ENCODE results near the gene CUEDC2.

The CUEDC2 gene

GRCh38 chr10:102395400-102396316 lies 36.7 kb downstream of the CUEDC2 start, which contains the start of gene NFKB2:
Gene NFKB2 (plus strand): TSS chr10:102395705. CDS start chr10:102395960, 255 bp downstream.
- DNase-seq, result peak; percentile 92

GRCh38 chr10:102394801-102395399 lies 37.5 kb downstream of the CUEDC2 start:
- DNase-seq, result peak; percentile 54

DNA sequence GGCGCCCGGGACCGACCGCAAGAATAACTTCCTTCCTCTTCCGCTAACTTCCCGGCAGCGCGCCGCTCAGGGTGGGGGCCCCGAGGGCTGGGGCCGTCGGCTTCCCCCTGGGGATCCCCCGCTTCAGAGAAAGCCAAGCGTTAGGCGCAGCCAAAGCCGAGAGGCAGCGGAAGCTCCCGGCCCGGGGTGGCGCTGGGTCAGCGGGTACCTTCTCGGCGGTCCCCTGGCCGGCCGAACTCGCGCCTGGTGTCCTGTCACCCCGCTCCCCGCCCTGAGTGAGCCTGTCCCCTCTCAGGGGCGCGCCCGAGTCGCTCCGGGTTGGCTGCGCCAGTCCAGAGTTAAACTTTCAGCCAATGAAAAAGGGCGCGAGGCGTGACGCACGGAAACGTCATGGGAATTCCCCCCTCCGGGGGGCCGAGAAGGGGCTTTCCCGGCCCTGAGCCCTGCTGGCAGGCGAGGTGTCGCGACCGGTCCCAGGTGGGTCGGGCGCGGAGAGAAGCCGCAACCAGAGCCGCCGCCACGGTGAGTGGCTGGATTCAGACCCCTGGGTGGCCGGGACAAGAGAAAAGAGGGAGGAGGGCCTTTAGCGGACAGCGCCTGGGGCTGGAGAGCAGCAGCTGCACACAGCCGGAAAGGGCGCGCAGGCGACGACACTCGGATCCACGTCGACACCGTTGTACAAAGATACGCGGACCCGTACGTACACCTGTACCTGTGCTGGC lies 38.1 kb downstream of the CUEDC2 start:
- peak; percentile 98 for DNase-seq

- DNase-seq, result no peak
These were observed 38.8 kb downstream of the CUEDC2 start for GRCh38 chr10:102393411-102394078.

GRCh38 chr10:102392306-102392705 lies 40.1 kb downstream of the CUEDC2 start:
- no peak for DNase-seq

DNA sequence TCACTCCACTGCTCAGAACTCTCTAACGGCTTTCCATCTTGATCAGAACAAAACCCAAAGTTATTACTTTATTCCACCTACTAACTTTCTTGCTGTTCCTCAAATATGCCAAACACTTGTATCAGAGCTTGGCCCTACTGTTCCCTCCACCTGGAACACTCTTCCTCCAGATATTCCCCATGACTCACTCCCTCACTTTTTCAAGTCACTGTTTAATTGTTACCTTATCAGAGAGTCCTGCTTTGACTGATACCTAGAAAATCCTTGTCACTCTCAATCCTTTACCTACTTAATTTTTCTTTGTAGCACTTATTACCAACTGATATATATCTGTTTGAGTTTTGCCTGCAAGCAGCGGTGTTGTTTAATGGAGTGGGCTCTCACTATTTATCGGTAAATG lies 42.5 kb downstream of the CUEDC2 start:
- DNase-seq, result no peak

DNA sequence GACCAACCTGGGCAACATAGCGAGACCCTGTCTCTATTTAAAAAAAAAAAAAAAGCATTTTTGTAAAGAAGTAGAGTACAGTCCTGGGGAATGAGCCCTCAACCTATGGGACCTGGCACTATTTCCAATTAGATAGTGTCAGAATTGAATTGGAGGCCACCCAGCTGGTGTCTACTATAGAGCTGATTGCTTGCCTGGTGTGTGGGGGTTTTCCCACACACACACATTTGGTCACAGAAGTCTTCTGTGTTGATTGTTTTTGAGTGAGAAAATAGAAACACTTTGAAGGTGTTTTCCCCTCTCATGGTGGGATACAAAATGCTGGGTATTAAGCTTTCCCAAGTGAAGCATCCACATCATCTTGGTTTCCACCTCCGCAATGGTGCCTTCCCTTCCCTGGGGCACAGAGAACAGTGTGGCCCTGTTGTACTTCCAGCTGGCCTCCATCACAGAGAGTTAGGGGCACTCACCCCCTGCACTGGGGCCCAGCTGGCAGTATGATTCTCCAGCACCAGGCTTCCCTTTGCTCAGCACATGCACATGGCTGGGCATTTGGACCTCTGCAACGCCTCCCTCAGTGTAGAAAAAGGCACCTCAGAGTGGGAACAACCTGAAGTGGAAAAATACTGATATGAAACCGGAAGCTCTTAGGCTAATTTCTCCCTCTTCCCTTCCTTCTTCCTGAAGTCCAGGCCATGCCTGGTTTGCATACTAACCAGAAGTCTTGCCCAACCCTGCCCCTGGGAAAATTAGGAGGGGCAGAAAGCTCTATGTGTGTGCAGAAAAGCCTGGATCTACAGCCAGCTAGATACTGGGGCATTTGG lies 47.6 kb downstream of the CUEDC2 start:
- DNase-seq, result no peak

- DNase-seq, result no peak
These were observed 48.3 kb downstream of the CUEDC2 start for GRCh38 chr10:102384053-102384452.

DNA sequence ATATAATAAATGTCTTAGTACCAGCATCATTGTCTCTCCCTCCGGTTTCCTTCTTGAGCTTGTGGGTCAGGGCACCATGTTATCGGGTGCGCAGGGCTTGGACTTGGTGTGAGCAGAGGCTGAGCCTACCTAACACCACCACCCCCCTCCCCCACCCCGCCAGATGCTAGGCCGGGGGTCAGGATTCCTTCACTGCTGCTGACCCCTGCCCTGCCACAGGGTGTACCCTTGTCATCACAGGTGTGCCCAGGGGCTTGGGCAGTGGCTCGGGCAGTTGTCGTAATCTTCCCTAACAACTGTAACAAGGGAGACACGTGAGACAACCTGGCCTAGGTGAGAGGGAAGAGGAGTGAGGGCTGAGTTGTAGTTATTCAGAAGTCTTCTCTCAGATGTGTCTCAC lies 49.5 kb downstream of the CUEDC2 start:
- no peak for DNase-seq

DNA sequence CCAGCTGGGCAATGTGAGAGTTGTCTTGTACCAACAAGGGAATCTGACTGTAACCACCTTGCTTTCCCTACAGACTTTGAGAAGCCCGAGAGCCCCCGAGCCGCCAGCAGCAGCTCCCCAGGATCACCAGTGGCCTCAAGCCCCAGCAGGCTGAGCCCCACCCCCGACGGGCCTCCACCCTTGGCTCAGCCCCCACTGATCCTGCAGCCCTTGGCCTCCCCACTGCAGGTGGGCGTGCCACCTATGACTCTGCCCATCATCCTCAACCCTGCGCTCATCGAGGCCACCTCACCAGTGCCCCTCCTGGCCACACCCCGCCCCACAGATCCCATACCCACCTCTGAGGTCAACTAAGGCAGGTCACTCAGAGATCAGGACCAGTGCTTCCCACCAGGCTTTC lies 50.4 kb downstream of the CUEDC2 start:
- DNase-seq, result no peak

DNA sequence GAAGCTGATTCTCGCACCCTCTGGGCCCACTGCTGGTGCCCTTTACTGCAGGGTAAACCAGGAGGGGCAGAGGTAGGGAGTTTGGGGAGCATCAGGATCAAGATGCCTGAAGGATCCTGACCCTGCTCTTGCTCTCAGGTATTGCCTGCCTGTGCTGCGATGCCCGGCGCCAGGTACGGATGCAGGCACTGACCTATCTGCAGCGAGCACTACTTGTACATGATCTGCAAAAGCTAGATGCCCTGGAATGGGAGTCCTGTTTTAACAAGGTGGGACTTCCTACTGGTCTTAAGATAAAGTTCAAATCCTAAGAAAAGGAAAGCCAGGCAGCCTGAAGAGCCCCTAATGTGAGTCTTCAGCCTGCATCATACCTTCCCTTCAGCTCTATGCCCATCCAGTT lies 53.0 kb downstream of the CUEDC2 start:
- no peak for DNase-seq

DNA sequence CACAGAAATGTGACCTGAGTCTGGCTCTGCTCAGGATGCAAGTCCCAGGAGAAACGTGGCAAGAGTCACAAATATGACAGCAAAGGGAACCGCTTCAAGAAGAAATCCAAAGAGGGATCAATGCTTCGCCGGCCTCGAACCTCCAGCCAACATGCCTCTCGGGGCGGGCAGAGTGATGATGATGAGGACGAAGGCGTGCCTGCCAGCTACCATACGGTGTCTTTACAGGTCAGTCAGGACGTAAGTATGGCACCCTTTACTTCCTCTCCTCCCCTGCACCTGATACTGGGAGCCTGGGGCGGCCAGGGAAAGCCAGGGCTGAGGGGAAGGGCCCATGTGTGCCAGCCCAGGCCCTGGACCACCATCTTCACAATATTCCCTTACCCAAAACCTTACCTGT lies 55.5 kb downstream of the CUEDC2 start:
- no peak for DNase-seq

- no peak for DNase-seq
These were observed 56.5 kb downstream of the CUEDC2 start for GRCh38 chr10:102375867-102376266.

- no peak for DNase-seq
These were observed 57.1 kb downstream of the CUEDC2 start for GRCh38 chr10:102375250-102375649.
